Nasal cavity respiratory epithelium epithelial cell of viscerocranial mucosa (primary cell): ENCODE results near the gene XRCC1. TPM values are rescaled to one million over a fixed set of nuclear protein-coding genes. Genes with fewer than 3 reads are reported as not detected.

ENCODE experiments used
- total RNA-seq: library from RNA; depleted of rRNA; stranded (reverse); fragments of >200 nt; gene quantifications from 2 replicates; pipeline ENCODE4 v1.2.3, GENCODE V29; 2014

Gene XRCC1, protein sequence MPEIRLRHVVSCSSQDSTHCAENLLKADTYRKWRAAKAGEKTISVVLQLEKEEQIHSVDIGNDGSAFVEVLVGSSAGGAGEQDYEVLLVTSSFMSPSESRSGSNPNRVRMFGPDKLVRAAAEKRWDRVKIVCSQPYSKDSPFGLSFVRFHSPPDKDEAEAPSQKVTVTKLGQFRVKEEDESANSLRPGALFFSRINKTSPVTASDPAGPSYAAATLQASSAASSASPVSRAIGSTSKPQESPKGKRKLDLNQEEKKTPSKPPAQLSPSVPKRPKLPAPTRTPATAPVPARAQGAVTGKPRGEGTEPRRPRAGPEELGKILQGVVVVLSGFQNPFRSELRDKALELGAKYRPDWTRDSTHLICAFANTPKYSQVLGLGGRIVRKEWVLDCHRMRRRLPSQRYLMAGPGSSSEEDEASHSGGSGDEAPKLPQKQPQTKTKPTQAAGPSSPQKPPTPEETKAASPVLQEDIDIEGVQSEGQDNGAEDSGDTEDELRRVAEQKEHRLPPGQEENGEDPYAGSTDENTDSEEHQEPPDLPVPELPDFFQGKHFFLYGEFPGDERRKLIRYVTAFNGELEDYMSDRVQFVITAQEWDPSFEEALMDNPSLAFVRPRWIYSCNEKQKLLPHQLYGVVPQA
- 9.0 and 10.9 TPM in 2 replicates for total RNA-seq

DNA sequence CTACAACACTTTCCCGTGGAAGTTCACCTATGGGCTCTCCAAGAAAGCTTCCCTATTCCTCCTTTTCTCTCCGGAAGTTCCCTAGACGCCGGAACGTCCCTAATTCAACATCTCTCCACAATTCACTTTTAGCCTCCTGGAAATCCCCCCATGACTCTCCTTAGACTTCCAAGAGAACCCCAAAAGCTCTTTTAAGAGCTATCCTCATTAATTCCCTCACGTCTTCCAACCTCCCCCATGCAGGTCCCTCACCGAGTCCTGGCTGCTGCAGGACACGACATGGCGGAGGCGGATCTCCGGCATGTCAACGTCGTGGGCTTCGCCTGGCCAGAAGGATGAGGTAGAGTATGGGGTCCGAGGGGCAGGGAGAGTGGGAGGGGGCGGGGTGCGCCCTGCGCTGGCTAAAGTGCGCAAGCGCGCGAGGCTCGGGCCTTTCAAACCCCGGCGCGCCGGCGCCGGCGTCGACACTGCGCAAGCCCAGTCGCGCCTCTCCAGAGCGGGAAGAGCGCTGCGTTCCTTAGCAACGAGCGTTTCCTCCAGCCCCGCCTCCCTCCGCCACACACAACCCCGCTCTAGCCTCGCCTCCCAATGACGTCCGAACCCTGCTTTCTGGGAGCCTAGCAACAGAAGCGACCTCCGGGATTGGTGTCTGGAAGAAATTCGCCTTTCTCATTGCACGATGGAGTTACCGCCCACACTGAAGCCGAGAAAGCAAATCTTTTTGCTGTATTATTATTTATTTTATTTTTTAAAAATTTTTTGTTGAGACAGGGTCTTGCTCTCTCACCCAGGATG is at the start of gene XRCC1, which contains the start of gene PINLYP:
TSS of gene XRCC1 (minus strand) at position 372 of the 795 bp plus-strand sequence. CDS start at position 303, 69 bp downstream.
TSS of gene PINLYP (plus strand) at position 646 of the 795 bp plus-strand sequence. CDS start 1,391 bp downstream, outside the sequence.

DNA sequence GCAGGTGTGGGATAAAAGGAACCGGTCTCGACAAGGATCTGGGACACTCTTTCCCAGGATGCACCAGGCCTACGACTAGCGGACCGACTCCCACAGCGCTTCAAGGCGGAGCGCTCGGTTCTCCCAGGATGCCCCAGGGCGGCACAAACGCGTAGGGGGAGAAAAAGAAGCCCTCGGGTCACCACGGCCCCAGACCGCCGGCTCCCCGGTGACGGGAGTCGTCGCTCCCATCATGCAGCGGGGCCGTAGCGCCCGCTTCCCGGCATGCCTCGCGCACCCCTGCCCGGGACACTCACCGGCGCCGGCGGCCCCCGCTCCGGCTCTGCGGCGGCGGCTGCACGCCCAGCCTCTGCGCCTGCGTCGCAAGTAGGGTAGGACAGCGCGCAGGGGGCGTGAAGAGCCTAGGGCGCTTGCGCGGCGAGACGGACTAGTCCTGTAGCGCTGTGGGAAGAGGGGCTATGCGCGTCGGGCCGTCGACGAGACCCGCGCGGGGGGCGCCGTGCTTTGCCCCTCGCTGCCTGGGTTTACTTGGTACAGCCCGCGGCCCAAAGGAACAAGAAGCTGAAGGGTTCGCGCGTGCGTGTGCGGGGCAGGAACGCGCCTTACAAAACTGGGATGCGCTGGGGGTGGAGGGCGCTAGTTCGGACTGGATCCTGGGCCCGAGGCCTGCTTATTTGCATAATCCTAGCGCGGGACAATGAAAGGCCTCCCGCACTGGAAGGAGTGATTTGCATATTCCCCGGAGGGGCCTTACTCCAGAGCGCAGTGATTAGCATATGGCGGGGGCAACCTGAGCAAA is 44.1 kb upstream of the XRCC1 start, which contains the start of gene ZNF428:
TSS of gene ZNF428 (minus strand) at position 368 of the 799 bp plus-strand sequence. CDS start 5,325 bp downstream, outside the sequence.

DNA sequence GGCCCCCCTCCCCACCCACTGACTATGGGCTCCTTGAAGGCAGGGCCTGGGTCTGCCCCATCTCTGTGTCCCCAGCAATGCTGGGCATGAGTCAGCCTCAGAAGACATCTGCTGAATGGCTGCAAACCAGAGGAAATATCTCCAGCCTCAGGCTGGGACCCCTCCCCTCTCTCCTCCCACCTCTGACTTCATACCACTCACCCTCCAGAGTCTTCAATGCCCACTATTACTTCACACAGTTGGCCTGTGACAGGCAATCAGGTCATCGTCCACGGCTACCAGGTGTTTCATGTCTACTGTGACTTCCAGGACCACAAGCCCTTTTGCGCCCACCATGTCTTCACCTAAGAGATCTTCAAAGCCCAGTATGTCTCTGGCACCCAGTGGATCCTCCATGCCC is 36.5 kb upstream of the XRCC1 start, which contains the start of gene SRRM5:
TSS of gene SRRM5 (plus strand) at position 301 of the 400 bp plus-strand sequence. CDS start at position 335, 34 bp downstream.

DNA sequence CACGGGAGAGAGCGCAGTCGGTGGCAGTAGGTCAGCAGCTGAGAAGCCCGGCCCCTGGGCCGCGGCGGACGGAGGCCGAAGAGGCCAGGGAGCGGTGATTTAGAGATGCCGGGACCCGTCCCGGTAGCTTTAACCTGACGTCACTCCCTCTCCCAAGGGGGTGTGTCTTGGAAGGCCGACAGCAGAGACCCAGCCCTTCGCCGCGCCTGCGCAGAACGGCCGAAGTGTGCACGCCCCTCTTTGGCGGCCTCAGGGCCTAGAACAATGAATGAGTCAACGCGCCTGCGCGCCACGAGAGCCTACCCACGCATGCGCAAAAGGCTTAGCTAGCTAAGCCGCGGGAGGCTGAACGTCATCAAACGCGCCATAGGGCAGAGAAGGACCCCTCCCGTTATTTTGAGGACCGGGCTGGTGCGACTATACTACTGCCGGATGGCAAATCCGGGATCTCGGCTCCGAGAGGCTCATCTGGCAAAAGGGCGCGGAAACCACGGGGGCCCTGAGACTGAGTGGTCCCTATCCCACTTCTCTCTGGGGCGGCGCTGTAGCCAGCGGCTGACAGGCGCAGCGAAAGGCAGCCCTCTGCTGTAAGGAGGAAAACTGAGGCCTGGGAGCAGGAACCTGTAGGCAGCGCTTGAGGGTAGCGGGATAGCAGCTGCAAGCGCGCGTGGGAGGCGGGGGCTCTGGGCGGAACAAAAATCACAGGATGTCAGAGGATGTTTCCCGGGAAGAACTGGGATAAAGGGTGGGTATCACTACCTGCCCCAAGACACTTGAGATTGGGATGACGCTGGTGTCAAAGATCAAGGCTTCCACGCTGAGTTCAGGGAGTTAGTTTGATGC is 20.9 kb upstream of the XRCC1 start, which contains the start of the genes IRGQ and ZNF576:
TSS of gene IRGQ (minus strand) at position 136 of the 843 bp plus-strand sequence. CDS start 796 bp downstream, outside the sequence.
TSS of gene ZNF576 (plus strand) at position 597 of the 843 bp plus-strand sequence. CDS start 514 bp downstream, outside the sequence.

DNA sequence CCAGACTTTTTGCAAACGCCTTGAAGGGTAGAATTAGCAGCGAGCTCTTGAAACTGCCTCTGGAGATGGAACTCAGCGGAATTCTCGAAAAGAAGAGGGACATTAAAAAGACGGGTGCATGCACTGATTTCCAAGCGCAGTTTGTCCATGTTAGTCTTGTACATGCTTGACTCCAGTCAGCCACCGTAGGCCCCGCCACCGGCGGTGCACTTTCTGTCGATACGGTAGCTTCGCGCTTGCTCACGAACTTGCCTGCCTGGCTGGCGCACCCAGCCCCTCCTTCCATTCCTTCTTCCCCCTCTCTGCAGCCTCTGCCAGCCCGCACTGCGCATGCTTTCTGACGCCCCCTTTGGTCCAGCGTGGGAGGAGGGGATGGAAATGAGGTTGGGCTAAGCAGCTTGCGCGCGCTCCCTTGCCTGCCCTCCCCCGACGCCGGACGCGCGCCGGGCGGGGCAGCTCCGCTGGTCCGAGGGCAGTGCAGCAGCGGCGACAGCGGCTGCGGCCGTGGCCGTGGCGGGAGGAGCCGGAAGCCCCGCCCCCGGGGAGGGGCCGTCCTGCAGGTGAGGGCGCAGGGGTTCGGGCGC is 42.3 kb downstream of the XRCC1 start, which contains the start of gene ZNF575:
TSS of gene ZNF575 (plus strand) at position 227 of the 584 bp plus-strand sequence. CDS start 1,235 bp downstream, outside the sequence.

DNA sequence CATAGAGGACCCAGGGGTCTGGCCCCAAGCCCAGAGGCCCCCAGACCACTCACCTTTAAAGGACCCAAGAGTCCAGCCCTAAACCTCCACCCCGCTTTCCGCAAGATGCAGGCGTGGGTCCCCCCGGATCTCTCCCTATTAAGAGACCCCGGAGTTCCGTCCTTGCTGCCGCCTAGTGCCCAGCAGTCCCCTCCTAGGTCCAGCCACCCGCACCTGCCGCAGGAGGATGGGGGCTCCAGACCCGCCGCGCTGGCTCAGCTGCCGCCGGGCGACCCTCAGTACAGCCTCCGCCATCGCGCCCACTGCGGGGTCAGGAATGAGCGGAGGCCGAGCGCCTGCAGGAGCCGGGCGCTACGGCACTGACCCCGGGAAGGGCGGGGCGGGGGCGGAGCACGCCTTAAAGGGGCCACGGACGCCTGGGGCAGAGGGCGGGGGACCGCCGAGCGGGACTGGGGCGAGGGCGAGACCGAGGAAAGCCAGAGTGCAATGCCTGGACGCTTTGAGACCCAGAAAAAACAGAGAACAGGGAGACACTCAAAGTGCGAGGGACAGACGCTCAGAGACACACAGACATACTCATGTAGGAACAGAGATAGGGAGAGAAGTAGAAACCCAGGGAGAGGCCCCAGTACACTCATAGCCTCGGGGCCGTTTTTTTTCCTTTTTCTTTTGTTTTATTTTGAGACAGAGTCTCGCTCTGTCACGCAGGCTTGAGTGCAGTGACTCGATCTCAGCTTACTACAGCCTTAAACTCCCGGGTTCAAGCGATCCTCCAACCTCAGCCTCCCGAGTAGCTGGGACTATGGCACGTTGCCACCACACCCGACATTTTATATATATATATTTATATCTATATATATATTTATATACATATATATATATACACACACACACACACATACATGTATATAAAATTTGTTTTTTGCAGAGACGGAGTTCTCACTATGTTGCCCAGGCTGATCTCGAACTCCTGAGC is 48.2 kb downstream of the XRCC1 start, which contains the start of gene ETHE1:
TSS of gene ETHE1 (minus strand) at position 318 of the 976 bp plus-strand sequence. CDS start at position 294, 24 bp downstream.

DNA sequence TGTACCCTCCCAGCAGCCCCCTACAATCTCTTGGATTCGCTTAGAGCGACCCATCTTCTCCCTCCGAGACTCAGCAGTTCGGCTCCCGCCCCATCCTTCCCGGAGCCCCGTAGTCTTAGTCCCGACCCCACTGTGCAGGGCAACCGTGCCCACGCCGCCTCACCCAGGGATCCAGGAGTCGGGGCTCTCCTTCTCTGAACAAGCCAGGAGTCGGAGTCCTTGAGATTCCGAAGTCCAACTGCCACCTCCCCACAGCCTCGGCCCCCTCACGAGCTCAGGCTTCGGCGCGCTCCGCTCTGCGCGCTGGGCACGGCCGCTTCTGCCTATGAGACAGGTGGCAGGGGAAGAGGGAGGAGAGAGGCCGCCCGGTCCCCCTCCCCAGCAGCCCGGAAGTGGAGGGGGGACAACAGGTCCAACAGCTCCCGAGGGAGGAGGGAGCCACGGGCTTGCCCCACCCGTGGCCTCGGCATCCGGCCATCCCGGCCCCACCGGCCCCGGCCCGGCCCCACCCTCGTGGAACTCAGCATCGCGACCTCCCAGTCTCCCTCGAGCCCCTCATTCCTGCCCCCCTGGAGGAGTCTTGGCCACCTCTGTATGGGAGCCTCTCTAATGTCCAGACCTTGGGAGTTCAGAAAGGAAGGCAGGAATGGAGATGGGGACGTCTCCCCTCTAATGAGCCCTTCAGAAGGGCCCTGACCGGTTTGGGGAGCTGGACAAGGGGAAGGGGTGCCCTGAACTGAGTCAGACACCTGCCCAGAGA is 70.7 kb downstream of the XRCC1 start, which contains the start of gene PHLDB3:
TSS of gene PHLDB3 (minus strand) at position 321 of the 760 bp plus-strand sequence. CDS start 628 bp downstream, outside the sequence.

Other genes starting within 250 kb of the XRCC1 start
- gene CD177, start 221.8 kb downstream of the XRCC1 start, total RNA-seq: 0.34 and 0.85 TPM in 2 replicates
- gene TEX101, start 160.6 kb downstream of the XRCC1 start, total RNA-seq: not detected in 2 replicates
- gene LYPD3, start 109.9 kb downstream of the XRCC1 start, total RNA-seq: 13.3 and 20.2 TPM in 2 replicates
- gene PHLDB3, start 70.8 kb downstream of the XRCC1 start, total RNA-seq: 20.8 and 31.5 TPM in 2 replicates
- 112 and 236 TPM in 2 replicates for gene ETHE1, start 48.3 kb downstream of the XRCC1 start, total RNA-seq
- gene ZNF575, start 42.3 kb downstream of the XRCC1 start, total RNA-seq: under 0.01 and 0.07 TPM in 2 replicates
- 0.50 and 1.4 TPM in 2 replicates for gene PINLYP, start 274 bp upstream of the XRCC1 start, total RNA-seq
- gene IRGQ, start 20.6 kb upstream of the XRCC1 start, total RNA-seq: 16.7 and 30.0 TPM in 2 replicates
- 9.2 TPM in 2 replicates for gene ZNF576, start 21.1 kb upstream of the XRCC1 start, total RNA-seq
- gene SRRM5, start 36.6 kb upstream of the XRCC1 start, total RNA-seq: 0.07 TPM in 1 of 2 replicates, not detected in the other
- gene ZNF428, start 44.1 kb upstream of the XRCC1 start, total RNA-seq: 15.5 and 19.8 TPM in 2 replicates
- gene CADM4, start 64.3 kb upstream of the XRCC1 start, total RNA-seq: 11.6 and 18.7 TPM in 2 replicates
- 60.8 and 78.7 TPM in 2 replicates for gene PLAUR, start 94.6 kb upstream of the XRCC1 start, total RNA-seq
- gene IRGC, start 140.5 kb upstream of the XRCC1 start, total RNA-seq: not detected in 2 replicates
- gene SMG9, start 179.4 kb upstream of the XRCC1 start, total RNA-seq: 4.1 and 9.4 TPM in 2 replicates
- gene KCNN4, start 205.4 kb upstream of the XRCC1 start, total RNA-seq: 1.4 and 13.7 TPM in 2 replicates
- gene LYPD5, start 226.9 kb upstream of the XRCC1 start, total RNA-seq: 1.8 and 16.4 TPM in 2 replicates